AG04449 (cell line): ENCODE results near the gene GGT6.
"Not testable (repeated sequence)": the region's sequence is repeated elsewhere in the genome, so short reads cannot be mapped to it uniquely, and the experiment has no call there.

Source experiments
- CTCF ChIA-PET: fragments of 350-600 bp; formaldehyde crosslinking; extraction: SDS; loops from one replicate; lab custom pipeline; 2021; ENCODE audit warnings: antibody characterized with exemption; lab: Yijun Ruan, JAX
- POLR2A ChIA-PET: fragments of 400-600, 350-600 bp; formaldehyde crosslinking; extraction: SDS; loops from one replicate; lab custom pipeline; 2020; ENCODE audit warnings: antibody characterized with exemption, inconsistent platforms; lab: Yijun Ruan, JAX
- DNase-seq: peaks from one replicate; pipeline ENCODE4 v3.0.0-alpha.2; 2010; ENCODE audit warnings: low read depth, low spot score
- H3K4me3 ChIP-seq: 2 replicates; pipeline ENCODE4 v1.5.1; 2011; ENCODE audit warnings: low read depth, mild to moderate bottlenecking, control low read depth, low read length
- TF ChIP-seq, protein P1 (sequence below): IDR thresholded peaks from one replicate; pipeline ENCODE4 v1.5.1; 2011; ENCODE audit warnings: mild to moderate bottlenecking, moderate library complexity, low read length, control low read depth, inconsistent platforms; ENCODE audit not compliant: insufficient read depth; ENCODE audit errors: missing control alignments

The GGT6 gene

GRCh38 chr17:4597975-4598374 is 37.6 kb upstream of the GGT6 start:
- TF ChIP-seq, protein P1, sequence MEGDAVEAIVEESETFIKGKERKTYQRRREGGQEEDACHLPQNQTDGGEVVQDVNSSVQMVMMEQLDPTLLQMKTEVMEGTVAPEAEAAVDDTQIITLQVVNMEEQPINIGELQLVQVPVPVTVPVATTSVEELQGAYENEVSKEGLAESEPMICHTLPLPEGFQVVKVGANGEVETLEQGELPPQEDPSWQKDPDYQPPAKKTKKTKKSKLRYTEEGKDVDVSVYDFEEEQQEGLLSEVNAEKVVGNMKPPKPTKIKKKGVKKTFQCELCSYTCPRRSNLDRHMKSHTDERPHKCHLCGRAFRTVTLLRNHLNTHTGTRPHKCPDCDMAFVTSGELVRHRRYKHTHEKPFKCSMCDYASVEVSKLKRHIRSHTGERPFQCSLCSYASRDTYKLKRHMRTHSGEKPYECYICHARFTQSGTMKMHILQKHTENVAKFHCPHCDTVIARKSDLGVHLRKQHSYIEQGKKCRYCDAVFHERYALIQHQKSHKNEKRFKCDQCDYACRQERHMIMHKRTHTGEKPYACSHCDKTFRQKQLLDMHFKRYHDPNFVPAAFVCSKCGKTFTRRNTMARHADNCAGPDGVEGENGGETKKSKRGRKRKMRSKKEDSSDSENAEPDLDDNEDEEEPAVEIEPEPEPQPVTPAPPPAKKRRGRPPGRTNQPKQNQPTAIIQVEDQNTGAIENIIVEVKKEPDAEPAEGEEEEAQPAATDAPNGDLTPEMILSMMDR, result no peak
- DNase-seq, result no peak
- H3K4me3 ChIP-seq, result no peak overlapping the region
- ChIA-PET CTCF (interaction anchor here (1.8 to 2.8 kb wide), 2 partner anchors 10 to 31 kb away, joined by 7 to 17 read pairs; no protein-coding TSS in a partner anchor), POLR2A (no interaction called here)

DNA sequence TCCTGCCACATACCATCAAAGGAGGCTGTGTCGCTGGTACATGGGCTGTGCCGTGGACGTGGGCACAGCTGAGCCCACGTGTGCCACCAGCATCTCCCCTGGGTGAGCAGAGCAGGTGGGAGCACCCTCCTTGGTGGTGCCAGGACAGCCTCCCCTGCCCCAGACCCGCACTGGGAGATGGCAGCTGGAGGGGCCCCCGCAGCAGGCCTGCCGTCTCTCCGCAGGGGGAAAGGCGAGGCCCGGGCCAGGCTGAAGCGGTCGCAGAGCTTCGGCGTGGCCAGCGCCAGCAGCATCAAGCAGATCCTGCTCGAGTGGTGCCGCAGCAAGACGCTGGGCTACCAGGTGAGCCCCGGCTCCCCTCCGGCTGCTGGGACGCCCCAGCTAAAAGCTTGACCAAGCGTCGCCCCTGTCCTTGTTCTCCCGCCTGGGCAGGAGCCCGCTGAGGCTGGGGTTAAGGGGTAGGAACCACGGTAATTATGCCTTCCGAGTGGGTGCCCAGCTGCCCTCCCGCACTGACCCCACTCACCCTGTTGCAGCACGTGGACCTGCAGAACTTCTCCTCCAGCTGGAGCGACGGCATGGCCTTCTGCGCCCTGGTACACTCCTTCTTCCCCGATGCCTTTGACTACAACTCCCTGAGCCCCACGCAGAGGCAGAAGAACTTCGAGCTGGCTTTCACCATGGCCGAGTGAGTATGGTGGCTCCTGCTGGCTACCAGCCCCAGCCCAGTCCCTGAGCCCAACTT is 36.4 kb upstream of the GGT6 start:
- ChIA-PET POLR2A (no interaction called here), CTCF (interaction anchor here (0.7 to 2.8 kb wide), 5 partner anchors 9 to 34 kb away, joined by 3 to 17 read pairs (median 4); no protein-coding TSS in a partner anchor)
- TF ChIP-seq, protein P1, result no peak
- H3K4me3 ChIP-seq, result no peak overlapping the region
- no peak for DNase-seq

DNA sequence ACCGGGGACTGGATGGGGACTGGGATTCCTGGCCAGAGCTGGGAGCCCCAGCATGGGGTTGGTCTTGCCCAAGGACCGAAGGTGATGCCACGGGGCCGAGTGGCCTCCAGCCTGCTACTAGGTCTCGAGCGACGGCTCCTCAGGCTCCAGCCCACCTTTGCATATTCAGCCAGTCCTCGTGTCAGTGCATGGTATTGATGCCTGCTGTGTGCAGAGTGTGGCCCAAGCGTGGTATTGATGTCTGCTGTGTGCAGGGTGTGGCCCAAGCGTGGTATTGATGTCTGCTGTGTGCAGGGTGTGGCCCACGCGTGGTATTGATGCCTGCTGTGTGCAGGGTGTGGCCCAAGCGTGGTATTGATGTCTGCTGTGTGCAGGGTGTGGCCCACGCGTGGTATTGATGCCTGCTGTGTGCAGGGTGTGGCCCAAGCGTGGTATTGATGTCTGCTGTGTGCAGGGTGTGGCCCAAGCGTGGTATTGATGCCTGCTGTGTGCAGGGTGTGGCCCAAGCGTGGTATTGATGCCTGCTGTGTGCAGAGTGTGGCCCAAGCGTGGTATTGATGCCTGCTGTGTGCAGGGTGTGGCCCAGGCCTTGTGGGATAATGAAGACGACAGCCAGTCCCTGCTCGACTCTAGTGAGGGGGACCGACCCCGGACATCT is 35.4 kb upstream of the GGT6 start:
- DNase-seq, H3K4me3 ChIP-seq, POLR2A ChIA-PET: not testable (repeated sequence)
- CTCF ChIA-PET, result interaction anchor here (0.7 to 2.6 kb wide), 6 partner anchors 8 to 77 kb away, joined by 3 to 20 read pairs (median 3); no protein-coding TSS in a partner anchor

GRCh38 chr17:4594931-4595684 is 34.7 kb upstream of the GGT6 start:
- CTCF ChIA-PET, result interaction anchor here (0.7 to 2.6 kb wide), 4 partner anchors 9 to 77 kb away, joined by 3 to 20 read pairs (median 3); no protein-coding TSS in a partner anchor
- H3K4me3 ChIP-seq, result no peak overlapping the region
- TF ChIP-seq, protein P1, result peak; percentile 39
- POLR2A ChIA-PET, result no interaction called here
- DNase-seq, result no peak

GRCh38 chr17:4594406-4594805 is 34.0 kb upstream of the GGT6 start:
- CTCF ChIA-PET, result interaction anchor here (2.6 kb wide), 1 partner anchor 28 kb away, joined by 20 read pairs; no protein-coding TSS in a partner anchor
- TF ChIP-seq, protein P1, result no peak

GRCh38 chr17:4593021-4593421 is 32.6 kb upstream of the GGT6 start:
- POLR2A ChIA-PET, result no interaction called here
- H3K4me3 ChIP-seq, result no peak overlapping the region
- TF ChIP-seq, protein P1, result no peak
- DNase-seq, result no peak
- CTCF ChIA-PET, result interaction anchor here (2.6 kb wide), 1 partner anchor 26 kb away, joined by 20 read pairs; no protein-coding TSS in a partner anchor

More at GRCh38 chr17:4594406-4594805, 34.0 kb upstream of the GGT6 start:
- no peak for DNase-seq
- no peak overlapping the region for H3K4me3 ChIP-seq
- POLR2A ChIA-PET, result no interaction called here
